Measurements from ENCODE around the gene EEFSEC.

The EEFSEC gene

GRCh38 chr3:128432301-128432970, 279.2 kb downstream of the EEFSEC start:
- CTCF ChIA-PET: interaction anchor here (0.5 to 1.5 kb wide), 3 partner anchors 65 to 103 kb away, joined by 3 to 5 read pairs (median 3); no protein-coding TSS in a partner anchor
- POLR2A ChIA-PET (ENCODE audit: low non-redundant PET): no interaction called here
- DNase-seq (ENCODE audit: low spot score): no peak
- H3K27ac ChIP-seq: no peak overlapping the region
- no peak for TF ChIP-seq CTCF (conservative IDR thresholded peaks at IDR 0.05; ENCODE audit: low read depth)

GRCh38 chr3:128432971-128433836, 279.9 kb downstream of the EEFSEC start:
- DNase-seq (ENCODE audit: low spot score): no peak
- H3K27ac ChIP-seq: no peak overlapping the region
- POLR2A ChIA-PET (ENCODE audit: low non-redundant PET): no interaction called here
- CTCF ChIA-PET: interaction anchor here (0.5 to 1.5 kb wide), 3 partner anchors 64 to 1090 kb away, joined by 3 to 5 read pairs (median 3); no protein-coding TSS in a partner anchor
- TF ChIP-seq CTCF (conservative IDR thresholded peaks at IDR 0.05; ENCODE audit: low read depth): no peak

- H3K27ac ChIP-seq: no peak overlapping the region
- no peak for TF ChIP-seq CTCF (conservative IDR thresholded peaks at IDR 0.05; ENCODE audit: low read depth)
- ChIA-PET POLR2A (ENCODE audit: low non-redundant PET) (no interaction called here), CTCF (interaction anchor here (0.7 to 1.5 kb wide), 3 partner anchors 63 to 1090 kb away, joined by 3 to 5 read pairs (median 3); no protein-coding TSS in a partner anchor)
- DNase-seq (ENCODE audit: low spot score): peak; percentile 47
Measured at GRCh38 chr3:128433837-128434165, 280.5 kb downstream of the EEFSEC start.

- no peak for TF ChIP-seq CTCF (conservative IDR thresholded peaks at IDR 0.05; ENCODE audit: low read depth)
- no peak for DNase-seq (ENCODE audit: low spot score)
- ChIA-PET POLR2A (ENCODE audit: low non-redundant PET) (no interaction called here), CTCF (interaction anchor here (0.6 to 0.7 kb wide), 2 partner anchors 18 to 150 kb away, joined by 3 to 6 read pairs; no protein-coding TSS in a partner anchor)
- H3K27ac ChIP-seq: no peak overlapping the region
Measured at GRCh38 chr3:128434524-128434923, 281.2 kb downstream of the EEFSEC start.

- ChIA-PET POLR2A (ENCODE audit: low non-redundant PET) (no interaction called here), CTCF (interaction anchor here (0.6 kb wide), 1 partner anchor 18 kb away, joined by 6 read pairs; no protein-coding TSS in a partner anchor)
- DNase-seq (ENCODE audit: low spot score): no peak
- no peak overlapping the region for H3K27ac ChIP-seq
- no peak for TF ChIP-seq CTCF (conservative IDR thresholded peaks at IDR 0.05; ENCODE audit: low read depth)
Measured at GRCh38 chr3:128435058-128435457, 281.8 kb downstream of the EEFSEC start.

GRCh38 chr3:128435561-128435960, 282.3 kb downstream of the EEFSEC start:
- no peak for DNase-seq (ENCODE audit: low spot score)
- ChIA-PET POLR2A (ENCODE audit: low non-redundant PET) (no interaction called here), CTCF (no interaction called here)
- H3K27ac ChIP-seq: no peak overlapping the region
- no peak for TF ChIP-seq CTCF (conservative IDR thresholded peaks at IDR 0.05; ENCODE audit: low read depth)

Measured in RWPE1 (cell line).